Upper lobe of right lung (tissue), 1 donor: ENCODE data around the gene GBF1. TPM values are rescaled to one million over a fixed set of nuclear protein-coding genes. Genes with fewer than 3 reads are reported as not detected.
A peak's percentile ranks its signal among the peaks of the same experiment; 100 is the strongest.

Source experiments
- ATAC-seq: fragments of 200-7000 bp; cut with Tn5 transposase; one replicate; pipeline ENCODE4 v1.9.1; 2020; ENCODE audit warnings: mild to moderate bottlenecking, moderate library complexity
- DNase-seq: peaks from one replicate; pipeline ENCODE4 v3.0.0-alpha.2; 2020
- H3K27ac ChIP-seq: fragments of 200-600 bp; one replicate; pipeline ENCODE4 v1.8.0; 2022
- H3K27me3 ChIP-seq: fragments of 200-600 bp; one replicate; pipeline ENCODE4 v1.8.0; 2022; ENCODE audit warnings: mild to moderate bottlenecking
- H3K36me3 ChIP-seq: fragments of 200-600 bp; one replicate; pipeline ENCODE4 v1.8.0; 2022
- H3K4me1 ChIP-seq: fragments of 200-600 bp; one replicate; pipeline ENCODE4 v1.8.0; 2022
- H3K4me3 ChIP-seq: fragments of 200-600 bp; one replicate; pipeline ENCODE4 v1.8.0; 2022; ENCODE audit warnings: mild to moderate bottlenecking
- H3K9me3 ChIP-seq: fragments of 200-600 bp; one replicate; pipeline ENCODE4 v1.8.0; 2022
- intact Hi-C: fragments of 100-400 bp; cut with DNase I; formaldehyde crosslinking; loops from one replicate; pipeline ENCODE4 v1.11.0; 2022
- total RNA-seq: library from RNA; stranded (reverse); fragmentation: NEBNext Ultra II Directional; extraction: Animal tissue kit (Norgen Biotek cat#: 25700); gene quantifications from one replicate; pipeline ENCODE4 v1.2.1, GENCODE V29; 2021
- TF ChIP-seq, protein P1 (sequence below): fragments of 200-600 bp; IDR thresholded peaks from one replicate; pipeline ENCODE4 v1.8.0; 2022; ENCODE audit warnings: antibody characterized with exemption
- donor health status: DM: no; HTN: yes; CAD: no; lungs with severe emphysema.

Gene GBF1
- total RNA-seq, 1 donor from 2014 or later: 38.5 TPM

DNA sequence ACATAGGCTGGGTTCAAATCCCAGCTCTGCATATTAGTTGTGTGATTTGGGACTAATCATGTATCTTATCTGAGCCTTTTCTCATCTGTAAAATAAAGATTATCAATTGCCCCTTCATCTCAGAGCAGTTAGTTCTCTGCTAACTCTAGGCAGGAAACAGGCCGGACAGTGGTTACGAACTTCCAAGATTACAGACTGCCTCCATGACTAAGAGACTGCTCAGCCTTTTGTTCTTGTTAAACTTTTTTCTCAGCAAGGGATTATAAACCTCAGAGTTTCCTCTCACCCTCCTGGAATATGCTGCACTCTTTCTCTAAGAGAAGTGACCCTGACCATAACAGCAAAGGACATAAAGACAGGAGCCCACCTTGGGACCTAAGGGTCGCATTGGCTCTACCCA is 97.6 kb downstream of the GBF1 start:
- Histone ChIP-seq H3K27ac (no peak overlapping the region), H3K27me3 (no peaks in the 10 kb centered on the region), H3K36me3 (peaks cover 32% of the 10 kb centered on the region), H3K4me3 (no peak overlapping the region), H3K9me3 (no peaks in the 10 kb centered on the region), H3K4me1 (peaks cover 3% of the 10 kb centered on the region)
- intact Hi-C loops: no loop called here
- TF ChIP-seq, protein P1, sequence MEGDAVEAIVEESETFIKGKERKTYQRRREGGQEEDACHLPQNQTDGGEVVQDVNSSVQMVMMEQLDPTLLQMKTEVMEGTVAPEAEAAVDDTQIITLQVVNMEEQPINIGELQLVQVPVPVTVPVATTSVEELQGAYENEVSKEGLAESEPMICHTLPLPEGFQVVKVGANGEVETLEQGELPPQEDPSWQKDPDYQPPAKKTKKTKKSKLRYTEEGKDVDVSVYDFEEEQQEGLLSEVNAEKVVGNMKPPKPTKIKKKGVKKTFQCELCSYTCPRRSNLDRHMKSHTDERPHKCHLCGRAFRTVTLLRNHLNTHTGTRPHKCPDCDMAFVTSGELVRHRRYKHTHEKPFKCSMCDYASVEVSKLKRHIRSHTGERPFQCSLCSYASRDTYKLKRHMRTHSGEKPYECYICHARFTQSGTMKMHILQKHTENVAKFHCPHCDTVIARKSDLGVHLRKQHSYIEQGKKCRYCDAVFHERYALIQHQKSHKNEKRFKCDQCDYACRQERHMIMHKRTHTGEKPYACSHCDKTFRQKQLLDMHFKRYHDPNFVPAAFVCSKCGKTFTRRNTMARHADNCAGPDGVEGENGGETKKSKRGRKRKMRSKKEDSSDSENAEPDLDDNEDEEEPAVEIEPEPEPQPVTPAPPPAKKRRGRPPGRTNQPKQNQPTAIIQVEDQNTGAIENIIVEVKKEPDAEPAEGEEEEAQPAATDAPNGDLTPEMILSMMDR: no peak
- ATAC-seq (no peak), DNase-seq (no peak)

DNA sequence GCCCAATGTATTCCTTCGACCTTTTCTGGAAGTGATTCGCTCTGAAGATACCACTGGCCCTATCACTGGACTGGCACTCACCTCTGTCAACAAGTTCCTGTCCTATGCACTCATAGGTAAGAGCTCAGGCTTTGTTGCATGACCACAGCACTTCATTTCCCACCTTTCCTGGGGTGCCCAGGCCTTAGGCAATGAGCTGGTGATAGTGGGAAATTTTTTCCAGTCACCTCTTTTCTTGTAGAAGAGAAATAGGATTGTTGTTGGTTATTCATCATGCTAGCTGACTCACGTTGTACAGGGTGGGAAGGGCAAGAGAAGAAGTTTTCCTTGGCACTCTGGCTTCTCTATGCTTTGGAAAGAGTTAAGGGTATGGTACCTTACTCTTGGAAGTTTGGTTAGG is 98.7 kb downstream of the GBF1 start:
- TF ChIP-seq, protein P1: no peak
- Histone ChIP-seq H3K9me3 (no peaks in the 10 kb centered on the region), H3K4me1 (peaks cover 3% of the 10 kb centered on the region), H3K27me3 (no peaks in the 10 kb centered on the region), H3K4me3 (no peak overlapping the region), H3K27ac (no peak overlapping the region), H3K36me3 (peaks cover 32% of the 10 kb centered on the region)
- DNase-seq: no peak
- no peak for ATAC-seq
- intact Hi-C loops: no loop called here

DNA sequence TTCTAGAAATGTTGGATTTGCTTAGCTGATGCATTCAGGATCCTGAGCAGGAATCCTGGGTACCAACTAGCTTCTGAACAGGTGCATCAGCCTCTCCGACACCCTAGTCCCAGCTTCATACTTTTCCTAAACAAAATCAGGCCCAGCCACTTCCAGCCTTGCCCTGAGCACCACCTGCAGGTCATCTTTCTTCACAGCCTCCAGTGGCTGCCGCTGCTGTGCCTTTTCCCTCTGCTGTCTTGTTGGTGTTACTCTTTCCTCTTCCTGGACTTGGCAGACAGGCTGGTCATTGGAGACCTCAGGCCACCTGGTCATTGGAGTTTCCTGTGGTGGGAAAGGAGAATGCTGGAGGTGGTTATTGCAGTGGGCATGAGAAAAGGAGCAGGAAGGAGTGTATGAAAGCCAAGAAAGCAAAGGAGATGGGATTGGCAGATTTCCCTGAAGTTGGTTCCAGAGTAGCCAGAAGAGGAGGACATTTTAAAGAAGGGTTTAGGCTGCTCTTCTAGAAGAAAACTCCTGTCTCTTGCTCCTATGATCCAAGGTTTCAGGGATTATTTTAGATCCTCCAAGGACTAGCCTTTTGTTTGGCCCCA is 102.0 kb downstream of the GBF1 start:
- peaks cover 3% of the 10 kb centered on the region for H3K4me1 ChIP-seq
- no peak overlapping the region for H3K27ac ChIP-seq
- intact Hi-C loops: no loop called here
- H3K36me3 ChIP-seq: peaks cover 44% of the 10 kb centered on the region
- DNase-seq (no peak), ATAC-seq (peak; percentile 81)
- H3K27me3 ChIP-seq: no peaks in the 10 kb centered on the region
- TF ChIP-seq, protein P1: peak; percentile 45
- H3K4me3 ChIP-seq: no peak overlapping the region
- no peaks in the 10 kb centered on the region for H3K9me3 ChIP-seq

DNA sequence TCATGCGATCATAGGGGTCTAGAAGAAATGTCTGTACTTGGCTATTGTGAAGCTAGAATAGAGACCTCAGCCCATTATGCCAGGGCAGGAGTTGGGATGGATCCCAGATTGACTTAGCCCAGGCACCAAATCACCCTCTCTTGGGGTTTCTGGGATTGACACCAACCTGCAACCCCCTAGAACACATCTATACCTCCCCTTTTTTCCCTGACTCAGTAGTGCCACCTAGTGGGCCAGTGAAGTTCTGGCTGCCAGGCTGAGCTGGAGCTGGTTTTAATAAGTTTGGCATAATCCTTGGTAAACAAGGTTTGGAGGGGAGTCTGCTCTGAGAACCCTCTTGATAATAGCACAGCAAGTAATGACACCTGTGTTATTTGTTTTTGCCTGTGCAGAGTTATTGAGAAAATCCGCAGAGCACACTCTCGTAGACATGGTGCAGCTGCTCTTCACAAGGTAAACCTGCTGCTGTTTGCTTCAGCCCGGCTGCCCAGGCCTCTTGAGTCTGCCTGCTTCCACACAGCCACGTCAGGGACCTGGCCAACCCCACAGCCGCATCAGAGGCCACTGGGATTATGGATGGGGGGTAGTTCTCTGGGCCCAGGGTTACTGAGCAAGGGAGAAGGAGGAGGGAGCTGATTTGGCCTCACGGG is 106.9 kb downstream of the GBF1 start:
- ATAC-seq (peak; percentile 78), DNase-seq (no peak)
- no peaks in the 10 kb centered on the region for H3K27me3 ChIP-seq
- intact Hi-C loops: loop anchor here (5.0 to 10.0 kb wide), 2 partner anchors 120 to 187 kb away; no protein-coding TSS in a partner anchor
- no peaks in the 10 kb centered on the region for H3K4me1 ChIP-seq
- no peak overlapping the region for H3K4me3 ChIP-seq
- no peak overlapping the region for H3K27ac ChIP-seq
- H3K9me3 ChIP-seq: no peaks in the 10 kb centered on the region
- TF ChIP-seq, protein P1: peak; percentile 92
- H3K36me3 ChIP-seq: peaks cover 52% of the 10 kb centered on the region

DNA sequence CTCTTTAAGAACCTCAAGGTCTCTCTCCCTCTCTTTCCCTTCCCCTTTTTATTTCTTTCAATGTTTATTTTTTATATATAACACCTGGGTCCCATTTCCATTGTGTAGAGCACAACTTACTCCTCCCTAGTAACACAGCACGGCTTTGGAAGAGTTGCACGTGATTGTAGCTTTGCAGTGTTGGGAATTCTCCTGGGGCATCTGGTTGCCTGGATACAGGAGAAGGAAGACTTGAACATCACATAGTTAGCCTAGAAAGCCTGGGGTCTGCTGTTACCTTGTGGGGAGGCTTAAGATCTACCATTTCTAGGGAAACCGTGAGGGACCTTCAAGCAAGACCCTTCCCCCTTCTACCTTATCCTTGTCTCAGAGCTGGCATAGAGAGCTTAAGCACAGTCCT is 109.1 kb downstream of the GBF1 start:
- Histone ChIP-seq H3K9me3 (no peaks in the 10 kb centered on the region), H3K4me1 (no peaks in the 10 kb centered on the region), H3K27me3 (no peaks in the 10 kb centered on the region), H3K27ac (no peak overlapping the region), H3K4me3 (no peak overlapping the region), H3K36me3 (peaks cover 74% of the 10 kb centered on the region)
- ATAC-seq: no peak
- no peak for DNase-seq
- TF ChIP-seq, protein P1: no peak
- intact Hi-C loops: loop anchor here (5.0 to 10.0 kb wide), 2 partner anchors 122 to 190 kb away; no protein-coding TSS in a partner anchor
